Common myeloid progenitor, CD34-positive (primary cell): ENCODE data around the gene MAP2K4.

Experiments used
- CTCF ChIA-PET: fragments of 350-600 bp; sonication (Branson Sonifier 250); formaldehyde crosslinking; loops from one replicate; lab custom pipeline; 2021; ENCODE audit warnings: antibody characterized with exemption; lab: Charles Lee
- POLR2A ChIA-PET: fragments of 350-600 bp; sonication (Branson Sonifier 250); formaldehyde crosslinking; loops from one replicate; lab custom pipeline; 2021; ENCODE audit warnings: antibody characterized with exemption; lab: Charles Lee
- DNase-seq, 3 donors: peaks; one replicate each; pipeline versions ENCODE4 v3.0.0 to v3.0.0-alpha.2; 2013
- H3K27ac ChIP-seq, 2 experiments: 1 replicate in 1 of 2; 2 replicates in 1 of 2; pipeline ENCODE4 v1.7.0; 2013; ENCODE audit warnings: inconsistent platforms in 2 of 2, low read length in 2 of 2, mild to moderate bottlenecking in 2 of 2, low read depth in 1 of 2, moderate library complexity in 1 of 2; ENCODE audit not compliant: severe bottlenecking in 2 of 2, insufficient read depth in 1 of 2, poor library complexity in 1 of 2
- H3K27me3 ChIP-seq, 5 experiments: replicated peaks in 2 of 5; 1 replicate in 3 of 5; 2 replicates in 2 of 5; pipeline versions ENCODE4 v1.6.1 to v1.7.0; 2013; ENCODE audit warnings: low read length in 4 of 5, mild to moderate bottlenecking in 2 of 5, moderate library complexity in 2 of 5, inconsistent platforms in 1 of 5; ENCODE audit not compliant: insufficient read depth in 5 of 5, control insufficient read depth in 4 of 5
- H3K36me3 ChIP-seq, 4 experiments: 1 replicate in 2 of 4; 2 replicates in 2 of 4; pipeline versions ENCODE4 v1.6.1 to v1.7.0; 2013; ENCODE audit warnings: low read length in 3 of 4, control low read depth in 1 of 4, mild to moderate bottlenecking in 1 of 4; ENCODE audit not compliant: control insufficient read depth in 4 of 4, insufficient read depth in 4 of 4
- H3K4me1 ChIP-seq, 4 experiments: 1 replicate in 3 of 4; 2 replicates in 1 of 4; pipeline versions ENCODE4 v1.6.1 to v1.7.1; 2013; ENCODE audit warnings: low read length in 3 of 4, mild to moderate bottlenecking in 3 of 4, control low read depth in 1 of 4, inconsistent platforms in 1 of 4, moderate library complexity in 1 of 4; ENCODE audit not compliant: control insufficient read depth in 4 of 4, insufficient read depth in 4 of 4; ENCODE audit errors: control extremely low read depth in 1 of 4
- H3K4me3 ChIP-seq, 7 experiments: 1 replicate in 4 of 7; 2 replicates in 3 of 7; pipeline versions ENCODE4 v1.5.1 to v1.7.0; 2013; ENCODE audit warnings: mild to moderate bottlenecking in 7 of 7, low read length in 6 of 7, moderate library complexity in 6 of 7, inconsistent platforms in 2 of 7, low read depth in 2 of 7, control low read depth in 1 of 7; ENCODE audit not compliant: insufficient read depth in 4 of 7, control insufficient read depth in 1 of 7; ENCODE audit errors: extremely low read depth in 1 of 7
- H3K9me3 ChIP-seq, 5 experiments: 1 replicate in 4 of 5; 2 replicates in 1 of 5; pipeline versions ENCODE4 v1.6.1 to v1.7.1; 2013; ENCODE audit warnings: low read length in 4 of 5, mild to moderate bottlenecking in 2 of 5, inconsistent platforms in 1 of 5, low read depth in 1 of 5, moderate library complexity in 1 of 5; ENCODE audit not compliant: control insufficient read depth in 4 of 5, insufficient read depth in 2 of 5; ENCODE audit errors: control extremely low read depth in 1 of 5
- WGBS: methylation state at CpG from one replicate; pipeline ENCODE4 v1.1.5; 2013; ENCODE audit not compliant: insufficient coverage; 5-methylcytosine and 5-hydroxymethylcytosine counted together

Gene MAP2K4

GRCh38 chr17:11999696-12000095 is 21.0 kb upstream of the MAP2K4 start:
- H3K4me1 ChIP-seq, result peaks cover 8 to 17% (median 11%) of the 10 kb centered on the region in 4 experiments
- WGBS, result 94% methylated on average over 5 of the region's 5 CpGs
- no peak for DNase-seq
- ChIA-PET POLR2A (no interaction called here), CTCF (interaction anchor here (1.1 kb wide), 1 partner anchor 10 kb away, joined by 3 read pairs; no protein-coding TSS in a partner anchor)
- no peaks in the 10 kb centered on the region for H3K36me3 ChIP-seq
- H3K9me3 ChIP-seq, result no peaks in the 10 kb centered on the region
- H3K4me3 ChIP-seq, result no peak overlapping the region
- no peak overlapping the region for H3K27ac ChIP-seq
- H3K27me3 ChIP-seq, result no peaks in the 10 kb centered on the region

GRCh38 chr17:12007466-12007865 is 13.2 kb upstream of the MAP2K4 start:
- H3K36me3 ChIP-seq, result no peaks in the 10 kb centered on the region
- H3K4me1 ChIP-seq, result no peaks in the 10 kb centered on the region
- no peak overlapping the region for H3K27ac ChIP-seq
- no peaks in the 10 kb centered on the region for H3K9me3 ChIP-seq
- no peak overlapping the region for H3K4me3 ChIP-seq
- no peak for DNase-seq
- no peaks in the 10 kb centered on the region for H3K27me3 ChIP-seq
- WGBS, result 86% methylated on average over 5 of the region's 5 CpGs
- ChIA-PET CTCF (no interaction called here), POLR2A (interaction anchor here (0.8 kb wide), 1 partner anchor 10 kb away, joined by 3 read pairs; the partner anchor contains the start of gene ZNF18)

- 20% methylated on average over 2 of the region's 3 CpGs for WGBS
- H3K27me3 ChIP-seq, result peaks cover 0 to 10% (median 3%) of the 10 kb centered on the region in 5 experiments
- H3K9me3 ChIP-seq, result no peaks in the 10 kb centered on the region
- DNase-seq, result no peak
- POLR2A ChIA-PET, result no interaction called here
- CTCF ChIA-PET, result no interaction called here
- H3K4me3 ChIP-seq, result peak overlapping the region; percentile 64 to 85 (median 76)
- H3K27ac ChIP-seq, result peak overlapping the region; percentile 70 to 91
- H3K36me3 ChIP-seq, result no peaks in the 10 kb centered on the region
- peaks cover 4 to 18% (median 10%) of the 10 kb centered on the region in 4 experiments for H3K4me1 ChIP-seq
Observed at GRCh38 chr17:12021623-12022140, 1.0 kb downstream of the MAP2K4 start.

GRCh38 chr17:12022310-12022709 is 1.6 kb downstream of the MAP2K4 start:
- DNase-seq, result no peak
- ChIA-PET POLR2A (no interaction called here), CTCF (interaction anchor here (0.8 to 1.6 kb wide), 2 partner anchors 12 to 25 kb away, joined by 3 to 7 read pairs; partner anchors contain the start of gene ZNF18)
- Histone ChIP-seq H3K9me3 (no peaks in the 10 kb centered on the region), H3K27me3 (peaks cover 0 to 10% (median 3%) of the 10 kb centered on the region in 5 experiments), H3K36me3 (no peaks in the 10 kb centered on the region), H3K4me1 (peaks cover 4 to 18% (median 10%) of the 10 kb centered on the region in 4 experiments), H3K27ac (no peak overlapping the region), H3K4me3 (peak overlapping the region in 2 of 7 experiments; percentile 81 to 84)
- 100% methylated on average over 2 of the region's 2 CpGs for WGBS

GRCh38 chr17:12024327-12024726 is 3.6 kb downstream of the MAP2K4 start:
- Histone ChIP-seq H3K36me3 (no peaks in the 10 kb centered on the region), H3K27ac (no peak overlapping the region), H3K4me1 (peaks cover 4 to 18% (median 10%) of the 10 kb centered on the region in 4 experiments), H3K4me3 (no peak overlapping the region), H3K27me3 (peaks cover 0 to 9% (median 3%) of the 10 kb centered on the region in 5 experiments), H3K9me3 (no peaks in the 10 kb centered on the region)
- no CpG with 5 or more reads among the region's 1 CpG for WGBS
- ChIA-PET CTCF (interaction anchor here (1.7 kb wide), 1 partner anchor 27 kb away, joined by 4 read pairs; the partner anchor contains the start of gene ZNF18), POLR2A (interaction anchor here (0.6 to 1.7 kb wide), 2 partner anchors 8 to 27 kb away, joined by 5 read pairs; partner anchors contain the start of gene ZNF18)
- no peak for DNase-seq

- POLR2A ChIA-PET, result no interaction called here
- CTCF ChIA-PET, result interaction anchor here (0.8 to 1.0 kb wide), 2 partner anchors 10 to 12 kb away, joined by 3 to 5 read pairs; no protein-coding TSS in a partner anchor
Observed at GRCh38 chr17:12027658-12028057, 7.0 kb downstream of the MAP2K4 start.

GRCh38 chr17:12028611-12029010 is 7.9 kb downstream of the MAP2K4 start:
- ChIA-PET CTCF (no interaction called here), POLR2A (no interaction called here)
- no peak for DNase-seq
- Histone ChIP-seq H3K9me3 (no peaks in the 10 kb centered on the region), H3K27me3 (no peaks in the 10 kb centered on the region), H3K27ac (no peak overlapping the region), H3K4me3 (no peak overlapping the region), H3K36me3 (no peaks in the 10 kb centered on the region), H3K4me1 (peaks cover 0 to 16% (median 3%) of the 10 kb centered on the region in 4 experiments)
- no CpG with 5 or more reads among the region's 2 CpGs for WGBS

More at GRCh38 chr17:12027658-12028057, 7.0 kb downstream of the MAP2K4 start:
- H3K9me3 ChIP-seq, result no peaks in the 10 kb centered on the region
- no peak overlapping the region for H3K27ac ChIP-seq
- H3K36me3 ChIP-seq, result no peaks in the 10 kb centered on the region
- no peak overlapping the region for H3K4me3 ChIP-seq
- no peak for DNase-seq
- WGBS, result no CpG with 5 or more reads among the region's 1 CpG
- H3K27me3 ChIP-seq, result no peaks in the 10 kb centered on the region
- peaks cover 0 to 18% (median 3%) of the 10 kb centered on the region in 4 experiments for H3K4me1 ChIP-seq
